ENCODE data around the gene COL10A1. TPM values are rescaled to one million over a fixed set of nuclear protein-coding genes. Genes with fewer than 3 reads are reported as not detected.

COL10A1 gene
- polyA plus RNA-seq, 2 of the 4 experiments (the other 2 are of a cell fraction), result not detected

DNA sequence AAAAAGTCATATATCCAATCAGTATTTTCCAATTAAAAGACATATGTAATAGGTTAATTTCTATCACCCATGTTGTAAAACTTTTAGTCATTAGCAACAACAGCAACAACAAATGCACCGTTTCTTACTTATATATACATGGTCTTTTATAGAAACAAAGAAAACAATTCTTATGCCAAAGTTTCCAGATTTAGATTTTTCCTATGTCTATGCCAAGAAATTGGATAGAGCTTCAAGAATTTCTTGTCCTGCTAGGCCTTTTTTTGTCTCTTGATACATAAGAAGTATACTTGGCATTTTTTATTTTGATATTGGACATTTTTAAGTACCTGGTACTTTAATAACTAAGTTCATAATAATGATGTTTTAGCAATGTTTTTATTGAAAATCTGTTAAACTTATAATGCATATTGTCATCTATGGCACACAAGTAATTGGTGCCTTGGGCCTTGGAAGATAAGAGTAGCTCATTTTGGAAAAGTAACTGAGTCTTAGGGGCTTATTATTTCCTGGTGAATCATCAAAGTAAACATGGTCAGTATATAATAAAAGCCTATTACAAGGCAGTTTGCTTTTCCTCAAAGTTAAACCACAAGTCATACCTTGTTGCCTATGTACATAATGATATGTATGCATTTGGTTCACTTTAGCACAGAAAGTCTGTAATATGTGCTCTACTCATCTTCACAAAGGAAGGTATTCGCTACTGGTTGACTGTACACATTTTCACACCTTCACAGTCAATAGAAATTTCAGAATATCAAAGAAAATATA lies 55.1 kb downstream of the COL10A1 start:
- Histone ChIP-seq H3K4me1 (peaks cover 45% of the 10 kb centered on the region), H3K4me2 (peak overlapping the region; percentile 47), H3K9me3 (no peaks in the 10 kb centered on the region), H3K4me3 (no peak overlapping the region), H3K27ac (peak overlapping the region; percentile 21 to 40; a peak in 3 of 6 replicates)
- ChIA-PET CTCF (interaction anchor here (1.2 to 1.8 kb wide), 2 partner anchors 10 to 62 kb away, joined by 3 to 9 read pairs; partner anchors contain the start of gene FRK), POLR2A (interaction anchor here (1.1 kb wide), 1 partner anchor 30 kb away, joined by 3 read pairs; the partner anchor contains the start of gene NT5DC1)
- DNase-seq (ENCODE audit: low read depth in 1 of 2, low spot score in 1 of 2) (peak in 1 of 2 experiments; percentile 21), FAIRE-seq (no peak), ATAC-seq (peak in 1 of 2 experiments; percentile 47; a peak in 2 of 6 replicates)
- TF ChIP-seq GATA3 (IDR thresholded peaks at IDR 0.05; ENCODE audit: borderline replicate concordance), result peak; percentile 44; the same call in 1 of the 2 replicates
- 0 out of 2 replicates have a peak, but pooled peaks have one; percentile 24 for TF ChIP-seq JUNB (IDR thresholded peaks at IDR 0.05)
- no peak for TF ChIP-seq FOSL2 (IDR thresholded peaks at IDR 0.05)
- TF ChIP-seq FOSL2 (CRISPR knock-in tag; IDR thresholded peaks at IDR 0.05), result peak; percentile 60
- no peak for TF ChIP-seq NPAS2 (CRISPR knock-in tag; IDR thresholded peaks at IDR 0.05; ENCODE audit: borderline replicate concordance)
- WGBS (ENCODE audit: missing lambda C conversion rate), result 33% methylated on average over 2 of the region's 2 CpGs

- TF ChIP-seq RFX5 (IDR thresholded peaks at IDR 0.05) (no peak), POLR2A (IDR thresholded peaks at IDR 0.05; ENCODE audit: low read length) (no peak), CBX2 (IDR thresholded peaks at IDR 0.05; ENCODE audit: borderline replicate concordance, low read depth) (no peak), BHLHE40 (IDR thresholded peaks at IDR 0.05; ENCODE audit: low read depth, low read length) (no peak), PHF8 (IDR thresholded peaks at IDR 0.05; ENCODE audit: borderline replicate concordance, low read depth) (no peak), MYC (IDR thresholded peaks at IDR 0.05; ENCODE audit: borderline replicate concordance, low read length) (no peak), JUN (IDR thresholded peaks at IDR 0.05) (no peak), MAZ (IDR thresholded peaks at IDR 0.05; ENCODE audit: borderline replicate concordance, low read depth, low read length) (no peak), EHF (CRISPR knock-in tag; IDR thresholded peaks at IDR 0.05) (no peak), TP53 (CRISPR knock-in tag; IDR thresholded peaks at IDR 0.05) (no peak), GATA3 (IDR thresholded peaks at IDR 0.05; ENCODE audit: borderline replicate concordance) (no peak), ATOH8 (CRISPR knock-in tag; IDR thresholded peaks at IDR 0.05; ENCODE audit: low read depth) (no peak), CHD4 (IDR thresholded peaks at IDR 0.05; ENCODE audit: borderline replicate concordance) (no peak), FOSB (CRISPR knock-in tag; IDR thresholded peaks at IDR 0.05) (no peak), HOXA7 (CRISPR knock-in tag; IDR thresholded peaks at IDR 0.05) (no peak), CEBPB (IDR thresholded peaks at IDR 0.05) (no peak), KDM1A (IDR thresholded peaks at IDR 0.05; ENCODE audit: low read depth) (no peak), ELK1 (IDR thresholded peaks at IDR 0.05; ENCODE audit: low read depth, low read length) (no peak)
- TF ChIP-seq, protein P1, sequence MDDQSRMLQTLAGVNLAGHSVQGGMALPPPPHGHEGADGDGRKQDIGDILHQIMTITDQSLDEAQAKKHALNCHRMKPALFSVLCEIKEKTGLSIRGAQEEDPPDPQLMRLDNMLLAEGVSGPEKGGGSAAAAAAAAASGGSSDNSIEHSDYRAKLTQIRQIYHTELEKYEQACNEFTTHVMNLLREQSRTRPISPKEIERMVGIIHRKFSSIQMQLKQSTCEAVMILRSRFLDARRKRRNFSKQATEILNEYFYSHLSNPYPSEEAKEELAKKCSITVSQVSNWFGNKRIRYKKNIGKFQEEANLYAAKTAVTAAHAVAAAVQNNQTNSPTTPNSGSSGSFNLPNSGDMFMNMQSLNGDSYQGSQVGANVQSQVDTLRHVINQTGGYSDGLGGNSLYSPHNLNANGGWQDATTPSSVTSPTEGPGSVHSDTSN (IDR thresholded peaks at IDR 0.05), result no peak
- TF ChIP-seq, protein P2, sequence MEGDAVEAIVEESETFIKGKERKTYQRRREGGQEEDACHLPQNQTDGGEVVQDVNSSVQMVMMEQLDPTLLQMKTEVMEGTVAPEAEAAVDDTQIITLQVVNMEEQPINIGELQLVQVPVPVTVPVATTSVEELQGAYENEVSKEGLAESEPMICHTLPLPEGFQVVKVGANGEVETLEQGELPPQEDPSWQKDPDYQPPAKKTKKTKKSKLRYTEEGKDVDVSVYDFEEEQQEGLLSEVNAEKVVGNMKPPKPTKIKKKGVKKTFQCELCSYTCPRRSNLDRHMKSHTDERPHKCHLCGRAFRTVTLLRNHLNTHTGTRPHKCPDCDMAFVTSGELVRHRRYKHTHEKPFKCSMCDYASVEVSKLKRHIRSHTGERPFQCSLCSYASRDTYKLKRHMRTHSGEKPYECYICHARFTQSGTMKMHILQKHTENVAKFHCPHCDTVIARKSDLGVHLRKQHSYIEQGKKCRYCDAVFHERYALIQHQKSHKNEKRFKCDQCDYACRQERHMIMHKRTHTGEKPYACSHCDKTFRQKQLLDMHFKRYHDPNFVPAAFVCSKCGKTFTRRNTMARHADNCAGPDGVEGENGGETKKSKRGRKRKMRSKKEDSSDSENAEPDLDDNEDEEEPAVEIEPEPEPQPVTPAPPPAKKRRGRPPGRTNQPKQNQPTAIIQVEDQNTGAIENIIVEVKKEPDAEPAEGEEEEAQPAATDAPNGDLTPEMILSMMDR (IDR thresholded peaks at IDR 0.05), result no peak
- FAIRE-seq (no peak), ATAC-seq (no peak), DNase-seq (ENCODE audit: low read depth in 1 of 2, low spot score in 1 of 2) (no peak)
- ChIA-PET POLR2A (interaction anchor here (1.1 kb wide), 1 partner anchor 30 kb away, joined by 3 read pairs; the partner anchor contains the start of gene NT5DC1), CTCF (interaction anchor here (1.2 to 1.8 kb wide), 2 partner anchors 9 to 62 kb away, joined by 3 to 9 read pairs; partner anchors contain the start of gene FRK)
- H3K4me3 ChIP-seq, result no peak overlapping the region
- peaks cover 45% of the 10 kb centered on the region for H3K4me1 ChIP-seq
- H3K27ac ChIP-seq, result no peak overlapping the region
- no peaks in the 10 kb centered on the region for H3K9me3 ChIP-seq
- WGBS (ENCODE audit: missing lambda C conversion rate), result 92% methylated on average over 1 of the region's 1 CpG
- no peak overlapping the region for H3K4me2 ChIP-seq
Observed at GRCh38 chr6:116070101-116070500, 55.8 kb downstream of the COL10A1 start.

Measured in A549 (cell line).